ENCODE measurements around the gene CALN1.

The CALN1 gene

DNA sequence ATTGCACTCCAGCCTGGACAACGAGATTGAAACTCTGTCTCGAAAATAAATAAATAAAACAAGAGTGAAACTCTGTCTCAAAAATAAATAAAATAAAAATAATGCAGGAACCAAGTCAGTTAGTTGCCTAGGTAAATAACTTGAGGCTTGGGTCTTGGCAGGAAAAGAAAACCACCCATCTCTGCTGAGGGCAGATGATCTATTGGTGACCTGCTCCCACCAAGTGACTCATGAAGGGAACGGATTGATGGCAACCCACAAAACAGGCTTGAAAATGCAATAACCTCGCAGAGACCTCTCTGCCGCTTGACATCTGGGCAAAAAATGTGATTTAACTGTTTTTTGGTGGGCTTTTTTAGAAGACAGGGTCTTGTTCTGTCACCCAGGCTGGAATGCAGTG lies 86.6 kb downstream of the CALN1 start:
- DNase-seq (ENCODE audit: low spot score): no peak

DNA sequence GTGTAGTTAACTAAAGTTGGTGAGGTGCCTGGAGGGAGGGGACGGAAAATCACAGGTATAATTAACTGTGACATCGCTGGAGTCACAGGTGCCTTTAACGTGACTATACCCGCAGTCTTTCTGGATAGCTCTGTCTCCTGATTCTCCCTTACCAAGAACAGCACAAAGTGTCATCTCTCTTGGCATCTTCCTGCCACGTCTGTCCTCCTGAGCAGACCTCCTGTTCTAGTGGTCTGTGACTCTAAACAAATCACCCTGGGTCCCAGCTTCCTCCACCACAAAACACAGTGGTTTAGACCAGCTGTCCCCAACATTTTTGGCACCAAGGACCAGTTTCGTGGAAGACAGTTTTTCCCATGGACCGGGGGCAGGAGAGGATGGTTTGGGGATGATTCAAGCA lies 90.5 kb downstream of the CALN1 start:
- DNase-seq (ENCODE audit: low spot score): no peak

DNA sequence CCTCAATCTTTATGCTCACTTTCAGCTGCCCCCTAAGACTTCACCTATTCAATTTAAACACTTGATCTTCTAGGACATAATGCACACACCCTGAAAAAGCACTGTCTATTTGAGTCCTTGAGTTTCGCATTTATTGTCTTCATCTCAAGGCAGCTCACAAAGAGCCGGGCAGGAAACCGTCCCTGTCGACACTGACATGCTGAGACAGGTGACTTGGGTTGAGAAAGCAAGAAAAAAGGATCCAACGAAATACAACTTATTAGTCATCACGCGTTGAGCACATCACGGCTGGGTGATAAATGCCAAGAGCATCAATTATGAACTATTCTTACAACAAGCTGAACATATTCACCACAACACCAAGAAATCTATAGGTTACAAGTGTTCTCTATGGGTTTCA lies 91.1 kb downstream of the CALN1 start:
- no peak for DNase-seq (ENCODE audit: low spot score)

DNA sequence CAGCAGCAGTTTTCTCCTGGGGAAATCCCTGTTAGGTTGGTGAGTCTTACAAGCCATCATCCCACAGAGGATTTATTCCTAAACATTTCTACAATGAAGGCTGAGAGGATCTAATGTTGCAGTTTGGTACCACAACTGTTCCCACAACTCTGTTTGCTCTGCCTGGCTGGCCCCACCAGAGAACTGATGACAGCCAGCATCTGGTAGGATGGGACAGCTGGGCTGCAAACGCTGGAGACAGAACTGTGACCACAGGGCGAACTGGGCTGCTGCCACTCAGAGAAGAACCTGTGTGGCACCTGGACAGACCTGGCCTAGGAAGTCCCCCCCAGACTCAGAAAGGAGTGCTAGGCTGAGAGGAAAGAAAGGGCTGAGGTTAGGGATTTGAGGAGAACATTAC lies 94.8 kb downstream of the CALN1 start:
- no peak for DNase-seq (ENCODE audit: low spot score)

DNA sequence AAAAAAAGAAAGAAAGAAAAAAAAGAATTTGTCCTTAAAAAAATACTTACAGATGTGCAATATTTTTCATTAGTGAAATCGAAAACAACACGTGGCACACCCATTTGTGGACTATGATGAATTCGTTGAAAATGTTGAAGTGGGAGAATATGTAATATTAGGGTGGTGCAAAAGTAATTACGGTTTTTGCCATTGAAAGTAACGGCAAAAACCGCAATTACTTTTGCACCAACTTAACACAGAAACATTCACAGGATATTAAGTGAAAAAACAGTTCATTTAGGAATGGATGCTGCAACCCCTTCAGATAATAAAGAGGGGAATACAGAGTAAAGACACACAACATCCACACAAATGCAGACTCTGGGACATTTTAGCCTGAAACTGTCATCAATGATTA lies 96.0 kb downstream of the CALN1 start:
- DNase-seq (ENCODE audit: low spot score): no peak

DNA sequence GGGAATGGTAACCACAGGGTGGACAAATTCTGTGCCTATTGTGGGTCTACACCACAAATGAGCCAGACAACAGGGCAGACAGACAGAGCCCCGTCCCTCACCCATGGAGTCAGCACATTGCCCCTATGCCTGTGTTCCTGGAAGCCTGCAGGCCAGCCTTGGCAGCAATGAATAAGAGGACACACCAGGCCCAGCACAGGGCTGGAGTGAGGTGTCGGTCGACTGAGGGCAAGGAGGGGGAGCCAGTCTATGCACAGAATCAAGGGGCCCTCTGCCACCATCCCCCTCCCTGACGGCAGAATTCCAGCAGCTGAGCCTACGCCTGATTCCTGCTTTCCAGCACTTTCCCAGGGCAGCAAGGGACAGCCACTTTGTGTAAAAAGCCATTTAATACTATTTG lies 98.2 kb downstream of the CALN1 start:
- DNase-seq (ENCODE audit: low spot score): peak; percentile 37

DNA sequence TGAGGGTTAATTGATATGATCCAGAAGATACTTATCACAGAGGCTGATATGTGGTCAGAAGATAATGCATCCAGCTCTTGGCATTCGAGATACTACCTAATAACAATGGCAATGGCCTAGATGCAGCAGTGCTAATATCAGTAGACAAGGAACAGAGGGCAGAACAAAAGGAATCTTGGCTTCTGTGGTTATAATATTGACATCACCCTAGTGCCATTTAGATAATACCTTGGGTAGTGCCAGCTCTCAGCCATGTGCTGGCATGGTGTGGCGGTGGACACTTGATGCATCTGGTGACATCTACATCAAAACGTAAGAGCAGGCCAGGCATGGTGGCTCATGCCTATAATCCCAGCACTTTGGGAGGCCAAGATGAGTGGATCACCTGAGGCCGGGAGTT lies 101.8 kb downstream of the CALN1 start:
- DNase-seq (ENCODE audit: low spot score): no peak

DNA sequence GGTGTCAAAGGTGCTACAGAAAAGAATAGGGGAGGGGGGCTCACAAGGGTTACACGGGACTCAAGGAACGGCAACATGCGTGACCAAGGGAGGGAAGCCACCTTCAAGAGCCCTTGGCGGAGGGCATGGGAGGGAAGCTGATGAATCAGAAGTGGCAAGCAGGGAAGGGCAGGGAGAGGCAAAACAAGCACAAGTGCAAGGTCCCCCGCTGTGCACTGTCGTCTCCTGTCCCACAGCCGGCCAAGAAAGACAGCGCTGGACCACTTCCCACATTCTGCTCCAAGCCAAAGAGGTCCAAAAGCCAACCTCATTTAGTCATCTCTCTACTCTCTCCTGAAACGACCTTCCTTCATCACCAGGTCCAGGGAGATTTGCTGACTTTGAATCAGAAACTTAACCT lies 102.7 kb downstream of the CALN1 start:
- DNase-seq (ENCODE audit: low spot score): no peak

DNA sequence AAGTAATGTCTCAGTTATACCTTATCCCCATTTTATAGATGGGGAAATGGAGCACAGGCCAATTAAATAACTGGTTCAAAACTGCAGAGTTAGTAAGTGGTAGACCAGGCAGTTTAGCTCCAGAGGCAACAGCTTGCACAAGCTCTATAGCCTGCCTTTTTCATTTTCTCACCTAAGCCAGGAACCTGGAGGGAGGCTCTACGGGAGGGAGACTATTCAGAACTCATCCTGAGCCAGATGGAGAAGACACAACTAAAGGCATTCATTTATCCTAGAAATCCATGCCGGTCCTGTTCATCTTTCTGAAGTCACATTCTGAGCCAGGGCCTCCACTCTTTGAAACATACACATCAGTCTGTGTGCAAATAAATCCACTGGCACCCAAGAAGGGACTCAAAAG lies 103.2 kb downstream of the CALN1 start:
- DNase-seq (ENCODE audit: low spot score): no peak

DNA sequence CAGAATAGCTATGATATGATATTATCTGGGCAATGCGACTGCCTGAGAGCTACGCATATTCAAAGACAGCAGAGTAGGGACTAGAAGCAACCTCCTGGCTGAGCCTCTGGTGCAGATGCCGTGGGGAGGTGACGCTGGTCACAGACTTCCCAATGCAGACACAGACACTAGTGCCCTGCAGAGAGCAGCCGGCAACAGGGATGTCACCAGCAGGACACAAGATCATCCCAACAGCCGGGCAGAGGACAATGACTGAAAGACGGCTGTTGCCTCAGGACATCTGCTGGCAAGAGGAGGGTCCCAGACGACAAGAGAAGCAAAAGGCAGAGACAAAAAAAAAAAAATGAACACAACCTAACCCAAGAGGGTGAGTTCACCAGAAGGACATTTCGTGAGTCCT lies 104.6 kb downstream of the CALN1 start:
- DNase-seq (ENCODE audit: low spot score): no peak

DNA sequence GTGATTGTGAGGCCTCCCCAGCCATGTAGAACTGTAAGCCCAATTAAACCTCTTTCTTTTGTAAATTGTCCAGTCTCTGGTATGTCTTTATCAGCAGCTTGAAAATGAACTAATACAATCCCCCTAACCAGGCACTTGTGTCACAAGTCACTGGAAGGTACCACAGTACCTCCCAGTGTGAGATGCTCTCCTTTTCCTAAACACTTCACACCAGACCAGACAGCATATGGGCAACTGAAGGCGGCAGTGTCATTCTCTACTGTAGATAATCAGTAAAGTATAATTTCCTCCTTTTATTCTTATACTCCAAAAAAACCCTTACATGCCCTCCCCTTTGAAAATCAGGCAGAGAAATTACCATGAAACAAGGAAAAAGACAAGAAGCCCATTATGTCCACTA lies 113.2 kb downstream of the CALN1 start:
- no peak for DNase-seq (ENCODE audit: low spot score)

DNA sequence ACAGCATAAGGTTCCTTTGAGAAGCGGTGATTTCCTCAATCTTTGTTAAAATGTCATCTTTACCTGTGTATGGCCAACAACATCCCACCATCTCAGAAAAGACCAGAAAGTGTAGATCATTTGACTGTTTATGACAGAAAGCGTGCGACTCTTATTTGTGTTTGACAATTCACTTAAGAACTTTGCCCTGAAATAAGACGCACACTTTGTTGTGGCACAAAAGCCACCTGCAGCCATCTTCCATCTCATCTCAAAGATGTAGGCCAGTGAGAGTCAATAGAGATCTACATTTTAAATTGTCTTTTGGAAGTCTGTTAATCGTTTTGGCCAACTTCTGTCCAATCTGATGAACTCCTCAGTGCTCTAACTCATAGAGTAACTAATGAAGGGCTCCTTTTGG lies 114.0 kb downstream of the CALN1 start:
- DNase-seq (ENCODE audit: low spot score): no peak

DNA sequence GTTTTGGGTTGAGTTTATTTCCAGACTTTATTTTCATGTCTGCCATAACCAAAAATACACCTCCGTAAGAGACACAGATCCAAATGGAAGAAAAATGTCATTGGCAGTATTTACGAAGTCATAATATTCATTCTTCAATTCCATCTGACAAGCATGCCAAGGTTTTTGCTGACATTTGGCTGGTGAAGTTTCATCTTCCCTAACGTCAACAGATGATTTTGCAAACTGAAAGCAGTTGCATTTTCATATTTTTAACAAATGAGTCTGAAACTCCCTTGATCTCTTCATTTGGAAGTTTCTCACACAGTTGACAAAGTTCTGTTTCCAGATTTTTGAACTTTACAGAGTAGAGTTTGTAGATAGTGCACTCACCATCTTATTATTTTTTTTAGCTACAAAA lies 114.5 kb downstream of the CALN1 start:
- DNase-seq (ENCODE audit: low spot score): no peak

DNA sequence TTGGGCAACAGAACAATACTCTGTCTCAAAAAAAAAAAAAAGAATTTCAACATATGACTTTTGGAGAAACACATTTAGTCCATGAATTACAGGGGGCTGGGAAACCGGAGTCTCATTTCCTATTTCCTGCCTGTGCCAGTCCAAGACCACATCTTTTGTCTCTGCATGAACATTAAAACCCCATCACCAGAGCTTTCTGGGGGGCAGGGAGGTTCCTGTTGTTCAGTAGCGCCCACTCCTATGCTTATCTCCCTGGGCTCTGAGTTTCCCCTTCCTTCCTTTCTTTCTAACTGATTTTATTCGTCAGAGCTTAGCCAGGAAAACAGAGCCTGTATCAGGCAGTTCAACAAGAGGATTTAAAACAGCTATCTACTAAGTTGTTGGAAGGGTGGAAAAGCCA lies 119.3 kb downstream of the CALN1 start:
- no peak for DNase-seq (ENCODE audit: low spot score)

DNA sequence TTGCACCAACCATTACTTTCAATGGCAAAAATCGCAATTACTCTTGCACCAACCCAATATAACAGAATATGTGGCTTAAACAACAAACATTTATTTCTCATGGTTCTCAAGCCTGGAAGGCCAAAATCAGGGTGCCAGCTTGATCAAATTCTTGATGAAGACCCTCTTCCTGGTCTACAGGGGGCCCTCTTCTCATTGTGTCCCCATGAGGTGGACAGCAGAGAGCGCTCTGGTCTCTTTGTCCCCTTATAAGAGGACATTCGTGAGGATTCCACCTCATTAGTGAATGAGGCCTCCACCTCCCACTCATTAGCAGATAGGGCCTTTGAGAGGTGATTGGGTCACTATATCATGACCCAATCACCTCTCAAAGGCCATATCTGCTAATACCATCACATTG lies 120.0 kb downstream of the CALN1 start:
- DNase-seq (ENCODE audit: low spot score): no peak

DNA sequence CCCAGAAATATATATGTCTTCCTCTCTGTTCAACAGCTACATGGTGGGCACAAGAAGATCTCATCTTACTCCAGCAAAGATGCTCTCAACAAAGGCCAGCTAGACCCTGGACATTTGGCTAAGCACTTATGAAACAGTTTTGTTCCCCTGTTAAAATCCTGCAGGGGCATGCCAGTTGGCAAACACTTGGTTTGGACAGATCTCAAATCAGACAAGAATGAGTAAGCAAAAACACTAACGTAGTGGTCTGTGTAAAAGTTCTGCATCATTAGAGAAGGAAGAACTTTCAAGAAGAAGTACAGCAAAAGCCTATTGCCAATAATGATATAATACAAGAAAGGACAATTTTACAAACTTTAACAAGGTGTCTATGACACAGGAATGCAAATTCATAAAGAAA lies 125.6 kb downstream of the CALN1 start:
- DNase-seq (ENCODE audit: low spot score): no peak

DNA sequence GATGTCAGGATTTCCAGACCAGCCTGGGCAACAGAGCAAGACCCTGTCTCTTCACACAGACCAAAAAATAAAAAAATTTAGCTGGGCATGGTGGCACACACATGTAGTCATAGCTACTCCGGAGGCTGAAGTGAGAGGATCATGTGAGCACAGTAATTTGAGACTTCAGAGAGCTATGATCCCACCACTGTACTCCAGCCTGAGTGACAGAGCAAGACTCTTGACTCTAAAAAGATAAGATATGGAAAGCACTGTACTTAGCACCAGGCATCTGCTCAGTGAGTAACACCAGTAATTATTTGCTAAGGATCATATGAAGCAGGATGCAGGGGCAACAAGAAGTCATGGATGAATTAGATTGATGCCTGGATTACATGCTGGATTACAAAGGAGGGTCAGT lies 128.8 kb downstream of the CALN1 start:
- no peak for DNase-seq (ENCODE audit: low spot score)

DNA sequence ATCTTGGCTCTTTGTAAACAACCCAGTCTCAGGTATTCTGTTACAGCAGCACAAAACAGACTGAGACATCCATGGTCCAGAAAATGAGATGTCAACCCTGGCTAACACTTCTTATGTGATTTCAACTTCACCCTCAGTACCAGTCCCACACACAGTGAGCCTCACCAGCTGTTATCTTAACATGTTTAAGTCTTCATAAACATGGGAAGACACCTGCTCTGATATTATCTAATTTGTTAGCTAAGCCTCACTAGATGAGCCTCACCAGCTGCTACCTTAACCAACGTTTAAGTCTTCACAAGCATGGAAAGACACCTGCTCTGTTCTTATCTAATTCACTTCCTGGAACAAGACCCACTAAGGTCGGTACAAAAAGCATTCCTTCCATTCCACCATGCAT lies 130.8 kb downstream of the CALN1 start:
- no peak for DNase-seq (ENCODE audit: low spot score)

DNA sequence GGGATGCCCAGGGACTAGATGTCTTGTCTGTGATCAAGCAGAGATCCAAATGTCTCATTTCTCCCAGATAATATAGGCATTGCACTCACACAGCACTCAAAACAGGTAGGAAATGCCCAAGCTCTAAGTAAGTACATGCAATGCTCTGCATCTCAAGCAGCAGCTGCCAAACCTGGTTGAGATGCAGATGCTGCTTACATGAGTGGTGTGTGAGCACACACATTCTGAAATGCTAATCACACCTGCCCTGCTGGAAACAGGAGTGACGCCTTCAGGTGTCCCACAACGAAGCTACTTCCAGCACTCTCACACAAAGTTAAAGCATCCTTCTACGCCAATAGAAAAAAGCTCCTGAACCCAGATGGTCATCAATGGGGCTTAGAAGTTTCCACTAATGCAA lies 132.9 kb downstream of the CALN1 start:
- no peak for DNase-seq (ENCODE audit: low spot score)

DNA sequence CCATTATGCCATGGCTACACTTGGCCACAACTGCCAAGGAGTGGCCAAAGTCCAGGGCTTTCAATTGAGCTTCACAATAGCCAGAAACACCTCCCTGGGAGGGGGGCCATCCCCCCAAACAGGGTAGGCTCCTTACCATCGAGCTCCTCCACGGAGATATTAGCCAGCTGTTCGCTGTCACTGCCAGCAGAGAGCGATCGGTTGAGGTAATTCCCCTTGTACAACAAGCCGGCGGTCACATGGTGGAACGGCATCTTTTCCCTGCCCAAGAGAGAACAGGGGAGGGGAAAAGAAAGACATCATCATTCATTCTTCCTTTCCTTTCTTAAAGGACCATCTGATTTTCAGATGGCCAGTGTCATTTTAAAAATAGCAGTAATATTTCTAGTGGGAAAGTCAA lies 133.6 kb downstream of the CALN1 start:
- DNase-seq (ENCODE audit: low spot score): no peak

DNA sequence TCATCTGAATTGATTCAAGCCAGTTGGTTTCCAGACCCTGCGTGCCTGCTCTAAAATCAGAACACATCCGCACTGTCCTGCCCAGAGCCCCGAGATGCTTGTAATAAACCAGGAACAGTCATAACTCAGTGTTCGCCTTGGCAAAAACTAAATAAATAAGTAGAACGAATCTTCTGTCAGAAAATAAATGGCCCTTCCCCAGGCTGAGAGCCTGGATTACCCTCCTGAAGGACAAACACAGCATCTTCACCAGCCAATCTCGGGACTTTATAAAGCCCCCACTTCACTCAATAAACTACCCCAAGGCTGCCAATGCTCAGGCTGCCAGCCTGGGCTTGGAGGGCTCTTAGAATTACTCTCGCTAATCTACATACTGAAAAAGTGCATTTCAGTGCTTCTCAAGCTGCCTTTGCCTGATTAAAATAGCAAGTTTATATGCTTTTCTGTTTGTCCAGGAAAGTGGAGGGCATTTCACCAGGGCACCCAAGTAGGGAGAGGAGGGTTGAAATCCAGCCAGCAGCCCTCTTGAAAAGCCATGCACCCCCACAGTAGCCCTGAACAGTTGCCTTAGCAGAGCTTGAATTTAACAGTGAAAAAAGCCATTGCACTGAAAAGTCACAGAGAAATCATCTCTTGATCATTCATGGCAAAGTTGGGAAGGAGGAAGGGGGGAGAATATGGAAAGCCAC lies 136.6 kb downstream of the CALN1 start:
- DNase-seq (ENCODE audit: low spot score): peak; percentile 40

DNA sequence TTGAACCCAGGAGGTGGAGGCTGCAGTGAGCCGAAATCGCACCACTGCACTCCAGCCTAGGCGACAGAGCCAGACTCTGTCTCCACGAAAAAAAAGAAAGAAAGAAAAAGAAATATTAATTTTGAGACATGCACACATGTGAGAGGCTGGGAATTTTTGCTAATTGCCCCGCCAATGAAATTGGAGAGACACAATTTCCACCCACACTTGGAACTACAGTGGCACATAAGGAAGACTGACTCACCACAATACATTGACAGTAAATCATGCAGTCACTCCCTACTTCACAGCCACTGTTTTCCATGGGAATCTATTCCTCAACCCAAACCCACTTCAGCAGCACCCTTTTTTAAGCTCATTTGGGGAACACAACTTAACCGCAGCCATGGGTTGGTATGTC lies 139.7 kb downstream of the CALN1 start:
- no peak for DNase-seq (ENCODE audit: low spot score)

DNA sequence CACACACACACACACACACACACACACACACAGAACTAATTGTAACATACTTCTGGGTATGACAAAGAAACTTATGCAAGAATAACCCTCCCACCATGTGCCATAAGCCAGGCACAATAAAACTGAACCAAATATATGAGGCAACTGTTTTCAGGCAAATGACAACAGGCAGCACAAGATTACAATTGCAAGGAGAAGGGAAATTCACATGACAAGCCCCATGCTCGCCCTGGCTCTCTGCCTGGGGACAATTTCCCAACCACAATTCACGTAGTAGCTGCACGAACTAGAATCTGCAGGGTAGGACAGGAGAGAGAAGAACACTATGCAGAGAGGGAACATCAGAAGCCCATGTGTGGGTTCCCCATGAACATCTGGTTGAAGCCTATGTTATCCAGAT lies 143.3 kb downstream of the CALN1 start:
- no peak for DNase-seq (ENCODE audit: low spot score)

DNA sequence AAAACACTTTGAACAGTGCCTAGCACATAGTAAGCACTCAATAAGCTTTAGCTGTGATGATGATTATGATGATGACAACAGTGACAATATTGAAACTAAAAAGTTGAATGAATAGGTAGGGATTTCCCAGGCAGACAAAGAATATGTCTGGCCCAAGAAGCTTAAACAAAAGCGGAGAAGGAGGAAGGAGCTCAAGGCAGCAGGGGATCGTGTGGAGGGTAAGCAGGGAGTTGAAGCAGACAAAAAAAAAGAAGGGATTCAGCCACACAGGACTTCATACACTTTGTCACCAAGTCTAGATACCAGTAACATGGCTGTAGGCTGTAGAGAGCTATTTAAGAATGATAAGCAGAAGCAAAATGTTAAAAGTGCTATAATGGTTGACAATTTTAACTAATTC lies 144.0 kb downstream of the CALN1 start:
- DNase-seq (ENCODE audit: low spot score): no peak

DNA sequence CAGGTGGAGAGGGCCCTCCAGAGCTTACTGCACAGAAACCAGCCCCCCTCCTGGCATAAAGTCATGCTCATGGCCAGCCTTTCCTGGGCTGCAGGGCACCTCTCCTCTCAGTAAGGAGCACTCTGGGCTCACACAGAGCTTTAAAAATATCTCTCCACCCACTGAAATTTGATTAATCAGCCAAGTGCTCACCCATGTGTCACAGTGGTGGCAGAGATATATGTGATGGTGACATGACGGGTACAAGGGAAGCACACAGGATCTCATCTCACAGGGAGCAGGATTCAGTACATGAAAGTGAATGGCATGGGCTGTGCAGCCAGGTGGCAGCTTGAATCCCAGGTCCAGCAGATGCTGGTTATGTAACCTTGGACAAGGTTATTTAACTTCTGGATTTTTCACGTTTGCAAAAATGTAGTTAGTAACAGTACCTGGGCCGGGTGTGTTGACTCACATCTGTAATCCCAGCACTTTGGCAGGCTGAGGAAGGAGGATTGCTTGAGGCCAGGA lies 144.8 kb downstream of the CALN1 start:
- no peak for DNase-seq (ENCODE audit: low spot score)

Measured in globus pallidus (tissue), 1 donor.